GM12878 (cell line): ENCODE data around the gene RECK. TPM values are rescaled to one million over a fixed set of nuclear protein-coding genes. Genes with fewer than 3 reads are reported as not detected.

Experiments
- ATAC-seq: fragments of 200-7000 bp; cut with Tn5 transposase; 3 replicates; pipeline ENCODE4 v1.9.1; 2020; ENCODE audit warnings: mild to moderate bottlenecking, moderate library complexity
- BruUV-seq: library from RNA; stranded (reverse); fragments of 400-500 nt; replicated peaks from 2 replicates; lab custom pipeline; 2021; lab: Mats Ljungman, UMichigan
- CTCF ChIA-PET: fragments of 300-600 bp; sonication (Branson Sonifier 250); formaldehyde crosslinking; extraction: SDS; loops from one replicate; lab custom pipeline; 2021; ENCODE audit warnings: inconsistent platforms; lab: Yijun Ruan, JAX
- POLR2A ChIA-PET: fragments of 350-600 bp; formaldehyde crosslinking; extraction: SDS; loops from one replicate; lab custom pipeline; 2021; ENCODE audit warnings: inconsistent platforms; lab: Charles Lee
- RAD21 ChIA-PET: fragments of 300-600 bp; sonication (Branson Sonifier 250); formaldehyde crosslinking; loops from one replicate; lab custom pipeline; 2023; ENCODE audit warnings: antibody characterized with exemption; ENCODE audit not compliant: unreplicated experiment; lab: Charles Lee
- SMC1A ChIA-PET: fragments of 300-600 bp; sonication (Branson Sonifier 250); formaldehyde crosslinking; loops from one replicate; lab custom pipeline; 2023; ENCODE audit not compliant: unreplicated experiment, uncharacterized antibody; lab: Charles Lee
- DNase-seq: peaks from one replicate; pipeline ENCODE4 v3.0.0-alpha.2; 2011; ENCODE audit warnings: low read depth, low spot score
- FAIRE-seq: peaks from 3 replicates; lab custom pipeline; 2011; peaks lifted over from hg19 to GRCh38; lab: Jason Lieb, UNC
- H2AFZ ChIP-seq: 2 replicates; pipeline ENCODE4 v1.6.0; 2011; ENCODE audit warnings: low read depth, low read length, control low read depth; ENCODE audit not compliant: control insufficient read depth
- H3K27ac ChIP-seq: 2 replicates; pipeline ENCODE4 v1.5.1; 2011; ENCODE audit warnings: control low read depth; ENCODE audit not compliant: control insufficient read depth, insufficient read depth
- H3K27me3 ChIP-seq, 2 experiments: replicated peaks in 1 of 2; 2 replicates each; pipeline versions ENCODE4 v1.6.0 to v1.6.1; 2011; ENCODE audit warnings: low read length in 1 of 2; ENCODE audit not compliant: control insufficient read depth in 2 of 2, insufficient read depth in 2 of 2
- H3K36me3 ChIP-seq, 2 experiments: 2 replicates each; pipeline ENCODE4 v1.5.1; 2011; ENCODE audit warnings: low read length in 1 of 2; ENCODE audit not compliant: control insufficient read depth in 2 of 2, insufficient read depth in 2 of 2
- H3K4me1 ChIP-seq: 2 replicates; pipeline ENCODE4 v1.6.1; 2011; ENCODE audit warnings: mild to moderate bottlenecking, low read length, moderate library complexity, mixed read lengths; ENCODE audit not compliant: control insufficient read depth, insufficient read depth
- H3K4me2 ChIP-seq: 2 replicates; pipeline ENCODE4 v1.6.0; 2011; ENCODE audit warnings: control low read depth; ENCODE audit not compliant: control insufficient read depth, insufficient read depth
- H3K4me3 ChIP-seq: fragments of 200-600 bp; sonication (generic); 2 replicates; pipeline ENCODE4 v1.5.1; 2016
- H3K79me2 ChIP-seq: 2 replicates; pipeline ENCODE4 v1.6.0; 2011; ENCODE audit warnings: low read length; ENCODE audit not compliant: control insufficient read depth, insufficient read depth
- H3K9ac ChIP-seq: 2 replicates; pipeline ENCODE4 v1.8.0; 2011; ENCODE audit warnings: low read length, control low read depth, mixed read lengths; ENCODE audit not compliant: control insufficient read depth, insufficient read depth
- H3K9me3 ChIP-seq: replicated peaks from 3 replicates; pipeline ENCODE4 v1.5.1; 2011; ENCODE audit warnings: mild to moderate bottlenecking, low read length; ENCODE audit not compliant: control insufficient read depth, insufficient read depth
- H4K20me1 ChIP-seq: 2 replicates; pipeline ENCODE4 v1.6.0; 2011; ENCODE audit not compliant: control insufficient read depth, insufficient read depth
- ASH2L ChIP-seq: fragments of 300-600, 200-600 bp; sonication (generic); IDR thresholded peaks from 2 replicates; pipeline ENCODE4 v1.6.1; 2017; ENCODE audit warnings: low read depth, mild to moderate bottlenecking, borderline replicate concordance
- BACH1 ChIP-seq: fragments of 450-650 bp; IDR thresholded peaks from 2 replicates; pipeline ENCODE4 v1.6.1; 2017; ENCODE audit warnings: mild to moderate bottlenecking, borderline replicate concordance
- CBX3 ChIP-seq: fragments of 200-600 bp; sonication (generic); IDR thresholded peaks from 2 replicates; pipeline ENCODE4 v1.6.1; 2016; ENCODE audit warnings: low read depth, borderline replicate concordance
- E2F4 ChIP-seq: IDR thresholded peaks from 2 replicates; pipeline ENCODE4 v1.6.1; 2012; ENCODE audit warnings: low read depth, low read length, improper control_type of control experiment
- E2F8 ChIP-seq: fragments of 450-650 bp; IDR thresholded peaks from 2 replicates; pipeline ENCODE4 v1.6.1; 2018; ENCODE audit warnings: mild to moderate bottlenecking, low read depth, moderate library complexity; ENCODE audit not compliant: partially characterized antibody
- IKZF2 ChIP-seq, 2 experiments: fragments of 450-650 bp; IDR thresholded peaks; 2 replicates each; pipeline ENCODE4 v1.6.1; 2017; ENCODE audit warnings: mild to moderate bottlenecking in 2 of 2, moderate library complexity in 2 of 2
- NFXL1 ChIP-seq: fragments of 450-650 bp; IDR thresholded peaks from 2 replicates; pipeline ENCODE4 v1.6.1; 2017; ENCODE audit warnings: antibody characterized with exemption, mild to moderate bottlenecking, borderline replicate concordance
- NFYB ChIP-seq: IDR thresholded peaks from 2 replicates; pipeline ENCODE4 v1.6.1; 2011; ENCODE audit warnings: low read depth, mild to moderate bottlenecking, low read length, improper control_type of control experiment, moderate library complexity; ENCODE audit not compliant: insufficient read depth
- PML ChIP-seq: IDR thresholded peaks from 2 replicates; pipeline ENCODE4 v1.6.1; 2012; ENCODE audit warnings: low read length, inconsistent platforms
- RCOR1 ChIP-seq: conservative IDR thresholded peaks from 2 replicates; pipeline ENCODE4 v1.6.1; 2012; ENCODE audit warnings: low read depth, low read length, improper control_type of control experiment
- SIX5 ChIP-seq: IDR thresholded peaks from 2 replicates; pipeline ENCODE4 v1.6.1; 2011; ENCODE audit warnings: mild to moderate bottlenecking, low read depth, low read length, moderate library complexity; ENCODE audit not compliant: severe bottlenecking
- SREBF1 ChIP-seq: IDR thresholded peaks from 2 replicates; pipeline ENCODE4 v1.6.1; 2012; ENCODE audit warnings: mild to moderate bottlenecking, low read length
- STAT1 ChIP-seq: fragments of 450-650 bp; conservative IDR thresholded peaks from 2 replicates; pipeline ENCODE4 v1.6.1; 2014; ENCODE audit warnings: antibody characterized with exemption, mild to moderate bottlenecking
- TCF3 ChIP-seq: IDR thresholded peaks from 2 replicates; pipeline ENCODE4 v1.6.1; 2012; ENCODE audit warnings: low read depth, mild to moderate bottlenecking, low read length, borderline replicate concordance; ENCODE audit not compliant: insufficient read depth
- WRNIP1 ChIP-seq: IDR thresholded peaks from 2 replicates; pipeline ENCODE4 v1.6.1; 2011; ENCODE audit warnings: low read depth, low read length, improper control_type of control experiment, borderline replicate concordance
- ZNF217 ChIP-seq: fragments of 450-650 bp; IDR thresholded peaks from 2 replicates; pipeline ENCODE4 v1.6.1; 2017; ENCODE audit warnings: antibody characterized with exemption, mild to moderate bottlenecking
- ZNF24 ChIP-seq: fragments of 450-650 bp; IDR thresholded peaks from 2 replicates; pipeline ENCODE4 v1.6.1; 2017; ENCODE audit warnings: antibody characterized with exemption, mild to moderate bottlenecking
- WGBS: methylation state at CpG from one replicate; pipeline ENCODE4 v1.1.6; 2016; ENCODE audit warnings: low lambda C conversion rate; ENCODE audit not compliant: insufficient replicate concordance, insufficient coverage; ENCODE audit errors: missing lambda C conversion rate; 5-methylcytosine and 5-hydroxymethylcytosine counted together
- in situ Hi-C: fragments of 300-500 bp; cut with MboI; formaldehyde crosslinking; loops from 9 replicates; pipeline ENCODE4 v1.14.3; 2018; ENCODE audit warnings: mixed read lengths
- intact Hi-C: fragments of 100-400 bp; cut with micrococcal nuclease; formaldehyde crosslinking; loops from one replicate; pipeline ENCODE4 v1.14.2; 2022; ENCODE audit not compliant: unreplicated experiment
- polyA plus RNA-seq, 11 experiments: library from polyadenylated mRNA; depleted of rRNA in 4 of 11; unstranded in 6 of 11; stranded (reverse) in 5 of 11; fragments of >200 nt; fragmentation: Nextera tagmentation in 4 of 11; fragmentation: Illumina TruSeq in 1 of 11; extraction: Ambion mirVana in 4 of 11; extraction: Trizol in 1 of 11; gene quantifications; 1 replicate in 1 of 11; 2 replicates in 10 of 11; pipeline versions ENCODE4 v1.2.1 to v1.2.3, GENCODE V29; 2011 to 2016; ENCODE audit warnings: inconsistent platforms in 2 of 11, missing spikeins in 2 of 11, low read depth in 1 of 11
- total RNA-seq, 4 experiments: library from RNA; depleted of rRNA in 3 of 4; stranded (reverse); fragments of >200 nt in 3 of 4; fragmentation: Illumina TruSeq in 1 of 4; extraction: Trizol in 1 of 4; gene quantifications; 2 replicates each; pipeline versions ENCODE4 v1.2.1 to v1.2.3, GENCODE V29; 2013 to 2021

RECK gene
- total and polyA plus RNA-seq, 10 of the 15 experiments (the other 5 are each of a cell fraction or from before 2014, with no cell fraction given), result 0.02 to 0.40 (median 0.13) TPM

DNA sequence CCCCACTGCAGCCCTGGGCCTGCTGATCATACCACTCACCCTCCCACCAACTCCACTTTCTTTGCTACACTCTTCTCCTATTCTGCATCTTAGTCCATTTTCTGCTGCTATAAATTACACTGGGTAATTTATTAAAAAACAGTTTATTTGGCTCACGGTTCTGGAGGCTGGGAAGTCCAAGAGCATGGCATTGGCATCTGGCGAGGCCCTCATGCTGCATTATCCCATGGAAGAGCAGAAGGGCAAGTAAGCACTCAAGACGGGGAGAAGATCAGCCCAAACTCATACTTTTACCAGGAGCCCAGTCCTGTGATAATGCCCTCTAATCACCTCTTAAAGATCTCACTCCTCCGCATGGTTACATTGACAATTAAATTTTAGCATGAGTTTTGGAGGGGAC lies 109.3 kb downstream of the RECK start:
- intact Hi-C loops (no loop called here), in situ Hi-C loops (no loop called here)
- ChIA-PET SMC1A (interaction anchor here (1.5 kb wide), 1 partner anchor 43 kb away, joined by 3 read pairs; no protein-coding TSS in a partner anchor), RAD21 (no interaction called here), CTCF (no interaction called here), POLR2A (no interaction called here)
- BruUV-seq, result no TSS peak
- DNase-seq, result no peak
- H4K20me1 ChIP-seq, result no peaks in the 10 kb centered on the region
- H3K4me2 ChIP-seq, result no peak overlapping the region
- TF ChIP-seq PML, result no peak
- TF ChIP-seq ZNF217, result no peak
- TF ChIP-seq ASH2L, result no peak
- TF ChIP-seq IKZF2 (IDR thresholded peaks at IDR 0.05), result no peak
- TF ChIP-seq STAT1, result no peak
- no peak for TF ChIP-seq NFYB
- no peak for TF ChIP-seq RCOR1
- no peak for TF ChIP-seq ZNF24
- TF ChIP-seq CBX3, result no peak
- no peak for TF ChIP-seq WRNIP1
- H2AFZ ChIP-seq, result no peak overlapping the region
- H3K9ac ChIP-seq, result no peak overlapping the region
- no peak overlapping the region for H3K27ac ChIP-seq
- H3K4me3 ChIP-seq, result no peak overlapping the region
- 81% methylated on average over 4 of the region's 4 CpGs for WGBS
- FAIRE-seq, result no peak
- peaks cover 4% of the 10 kb centered on the region; the same call in 1 of the 3 replicates for H3K9me3 ChIP-seq
- no peaks in the 10 kb centered on the region for H3K36me3 ChIP-seq
- H3K79me2 ChIP-seq, result no peaks in the 10 kb centered on the region
- no peaks in the 10 kb centered on the region for H3K27me3 ChIP-seq
- no peak for ATAC-seq
- peaks cover 58% of the 10 kb centered on the region for H3K4me1 ChIP-seq

DNA sequence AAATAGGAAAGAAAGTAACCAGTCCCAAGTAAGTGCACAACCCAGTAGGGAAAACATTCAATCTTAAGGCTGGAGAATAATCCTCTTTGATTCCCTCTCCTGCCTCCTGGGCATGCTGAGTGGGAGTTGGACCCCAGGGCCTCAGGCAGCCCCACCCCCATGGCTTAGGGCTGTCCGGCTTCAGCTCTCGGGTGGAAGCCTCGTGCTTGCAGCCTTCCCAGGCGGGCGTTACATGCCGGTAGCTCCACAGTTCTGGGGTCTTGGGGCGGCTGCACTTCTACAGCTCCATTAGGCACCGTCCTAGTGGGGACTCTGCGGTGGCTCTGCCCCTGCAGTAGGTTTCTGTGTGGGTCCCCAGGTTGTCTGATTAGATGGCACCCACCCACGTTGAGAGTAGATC lies 109.9 kb downstream of the RECK start:
- Histone ChIP-seq H3K4me2 (no peak overlapping the region), H2AFZ (no peak overlapping the region), H3K27ac (no peak overlapping the region), H3K4me3 (no peak overlapping the region), H3K9ac (no peak overlapping the region), H3K27me3 (no peaks in the 10 kb centered on the region), H3K9me3 (peaks cover 4% of the 10 kb centered on the region; the same call in 1 of the 3 replicates), H3K79me2 (no peaks in the 10 kb centered on the region), H3K36me3 (no peaks in the 10 kb centered on the region), H4K20me1 (no peaks in the 10 kb centered on the region), H3K4me1 (peaks cover 64% of the 10 kb centered on the region)
- ChIA-PET POLR2A (no interaction called here), SMC1A (interaction anchor here (1.5 kb wide), 1 partner anchor 43 kb away, joined by 3 read pairs; no protein-coding TSS in a partner anchor), CTCF (interaction anchor here (1.4 to 1.6 kb wide), 2 partner anchors 17 to 45 kb away, joined by 3 to 4 read pairs; no protein-coding TSS in a partner anchor), RAD21 (no interaction called here)
- DNase-seq (no peak), ATAC-seq (no peak), FAIRE-seq (no peak)
- in situ Hi-C loops (no loop called here), intact Hi-C loops (no loop called here)
- BruUV-seq, result no TSS peak
- 98% methylated on average over 10 of the region's 10 CpGs for WGBS
- no peak for TF ChIP-seq SREBF1
- TF ChIP-seq IKZF2 (IDR thresholded peaks at IDR 0.05), result no peak
- TF ChIP-seq E2F8, result no peak
- TF ChIP-seq SIX5, result no peak
- TF ChIP-seq BACH1, result no peak
- no peak for TF ChIP-seq E2F4
- TF ChIP-seq NFXL1, result no peak
- TF ChIP-seq TCF3, result no peak
